GM19455 (cell line): Measurements from ENCODE around the gene RASA3.
"Not testable (repeated sequence)": the region's sequence is repeated elsewhere in the genome, so short reads cannot be mapped to it uniquely, and the experiment has no call there.

Experiments used
- ATAC-seq: cut with Tn5 transposase; IDR thresholded peaks from one replicate; pipeline ENCODE4 v1.9.1; 2021; ENCODE audit not compliant: unreplicated experiment

RASA3 gene

DNA sequence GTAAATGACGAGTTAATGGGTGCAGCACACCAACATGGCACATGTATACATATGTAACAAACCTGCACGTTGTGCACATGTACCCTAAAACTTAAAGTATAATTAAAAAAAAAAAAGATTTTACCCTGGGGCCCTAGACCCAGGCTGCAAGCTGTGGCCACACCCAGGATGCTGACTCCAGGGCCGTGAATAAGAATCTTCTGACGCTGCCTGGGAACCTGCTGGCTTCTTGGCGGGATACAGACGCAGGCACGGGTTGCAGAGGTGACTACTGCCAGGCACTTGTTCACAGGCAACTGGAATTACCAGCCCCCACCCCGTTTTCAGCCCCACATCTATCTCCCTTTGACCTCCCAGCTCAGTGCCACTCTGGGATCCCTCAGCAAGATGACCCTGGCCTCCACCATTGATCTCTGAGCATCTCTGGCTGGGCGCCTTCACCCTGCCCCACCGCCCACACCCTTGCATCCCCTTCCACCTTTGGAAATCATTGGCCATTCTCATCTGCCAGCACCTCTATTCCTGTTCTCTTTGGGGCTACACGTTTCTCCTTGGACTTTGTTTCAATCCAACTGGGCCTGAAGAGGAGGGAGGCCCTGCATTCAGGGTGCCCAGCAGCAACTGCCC lies 25.6 kb upstream of the RASA3 start:
- ATAC-seq = no peak

- no peak for ATAC-seq
Observed at GRCh38 chr13:114155926-114156883, 23.8 kb upstream of the RASA3 start.

DNA sequence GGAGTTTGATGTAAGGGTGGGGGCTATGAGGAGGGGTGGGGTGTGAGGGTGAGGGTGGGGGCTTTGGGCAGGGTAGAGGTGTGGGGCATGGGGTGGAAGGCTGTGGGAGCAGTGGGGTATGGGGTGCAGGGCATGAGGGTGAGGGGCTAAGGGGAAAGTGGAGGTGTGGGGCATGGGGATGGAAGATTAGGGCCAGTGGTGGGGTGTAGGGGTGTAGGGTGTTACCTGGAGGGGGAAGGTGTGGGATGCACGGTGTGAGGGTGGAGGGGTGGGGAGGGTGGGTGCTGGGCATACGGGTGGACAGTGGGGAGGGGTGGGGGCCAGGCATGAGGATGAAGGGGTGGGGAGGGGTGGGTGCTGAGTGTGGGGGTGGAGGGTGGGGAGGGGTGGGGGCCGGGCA lies 22.9 kb upstream of the RASA3 start:
- no peak for ATAC-seq

DNA sequence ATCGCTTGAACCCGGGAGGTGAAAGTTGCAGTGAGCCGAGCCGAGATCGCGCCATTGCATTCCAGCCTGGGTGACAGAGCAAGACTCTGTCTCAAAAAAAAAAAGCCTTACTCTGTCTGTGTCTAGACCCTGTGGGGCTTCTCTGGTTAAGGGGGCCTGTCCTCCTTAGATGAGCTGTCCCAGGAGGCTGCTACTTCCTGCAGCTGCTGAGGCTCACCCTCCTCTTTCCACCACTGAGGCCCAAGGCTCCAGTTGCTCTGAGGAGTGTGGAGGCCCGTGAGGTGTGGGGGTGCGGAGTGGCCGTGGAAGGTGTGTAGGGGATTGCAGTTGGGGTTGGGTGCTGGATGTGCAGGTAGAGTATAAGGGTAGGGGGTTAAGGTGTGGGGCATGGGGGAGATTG lies 22.1 kb upstream of the RASA3 start:
- no peak for ATAC-seq

GRCh38 chr13:114153485-114154080 lies 21.2 kb upstream of the RASA3 start:
- no peak for ATAC-seq

- ATAC-seq = no peak
Observed at GRCh38 chr13:114152831-114153371, 20.5 kb upstream of the RASA3 start.

- ATAC-seq = no peak
Observed at GRCh38 chr13:114152285-114152645, 19.8 kb upstream of the RASA3 start.

GRCh38 chr13:114151565-114152284 lies 19.3 kb upstream of the RASA3 start:
- ATAC-seq = no peak

- ATAC-seq = no peak
Observed at GRCh38 chr13:114151031-114151430, 18.6 kb upstream of the RASA3 start.

DNA sequence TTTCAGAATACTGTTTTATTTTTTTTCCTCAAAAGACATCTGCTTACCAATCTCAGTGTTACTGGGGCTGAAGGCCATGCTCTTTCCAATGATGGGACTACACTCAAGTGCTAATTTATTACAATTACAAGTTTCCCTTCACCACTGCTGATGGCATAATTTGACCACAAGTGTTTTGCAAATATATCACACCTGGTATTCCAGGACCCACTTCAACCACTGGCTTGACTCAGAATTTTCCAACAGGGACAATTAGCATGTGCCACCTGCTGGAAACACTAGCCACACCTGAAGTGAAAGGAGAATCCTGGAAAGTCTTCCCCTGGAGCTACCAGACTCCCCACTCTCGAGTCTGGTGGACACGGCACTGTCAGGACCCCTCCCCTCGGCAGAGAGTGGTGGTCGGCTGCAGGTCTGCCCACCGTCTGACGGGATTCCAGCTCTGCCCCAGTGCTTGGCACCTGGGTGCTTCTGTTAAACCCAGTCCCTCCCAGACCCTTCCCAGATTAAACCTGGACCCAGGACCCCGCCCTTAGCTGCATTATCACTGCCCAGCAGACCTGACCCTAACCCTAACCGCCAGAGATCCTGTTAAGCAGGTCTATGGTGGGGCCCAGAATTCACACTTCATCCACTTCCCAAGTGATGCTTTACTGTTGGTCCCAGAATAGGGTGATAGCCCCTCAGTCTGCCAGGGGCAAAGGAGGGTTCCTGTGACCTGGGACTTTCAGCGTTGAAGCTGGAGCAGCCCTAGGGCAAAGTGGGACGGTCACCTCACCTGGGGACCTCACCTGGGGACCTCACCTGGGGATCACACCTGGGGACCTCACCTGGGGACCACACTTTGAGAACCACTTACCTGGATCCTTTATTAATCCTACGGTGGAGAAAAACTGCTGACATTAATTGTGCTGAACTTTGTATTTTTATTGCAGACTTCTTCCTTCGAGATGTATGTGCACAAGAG lies 17.6 kb upstream of the RASA3 start:
- ATAC-seq = no peak

- ATAC-seq = not testable (repeated sequence)
Observed at GRCh38 chr13:114148886-114149285, 16.5 kb upstream of the RASA3 start.

GRCh38 chr13:114148521-114148855 lies 16.1 kb upstream of the RASA3 start:
- ATAC-seq = peak; percentile 74

DNA sequence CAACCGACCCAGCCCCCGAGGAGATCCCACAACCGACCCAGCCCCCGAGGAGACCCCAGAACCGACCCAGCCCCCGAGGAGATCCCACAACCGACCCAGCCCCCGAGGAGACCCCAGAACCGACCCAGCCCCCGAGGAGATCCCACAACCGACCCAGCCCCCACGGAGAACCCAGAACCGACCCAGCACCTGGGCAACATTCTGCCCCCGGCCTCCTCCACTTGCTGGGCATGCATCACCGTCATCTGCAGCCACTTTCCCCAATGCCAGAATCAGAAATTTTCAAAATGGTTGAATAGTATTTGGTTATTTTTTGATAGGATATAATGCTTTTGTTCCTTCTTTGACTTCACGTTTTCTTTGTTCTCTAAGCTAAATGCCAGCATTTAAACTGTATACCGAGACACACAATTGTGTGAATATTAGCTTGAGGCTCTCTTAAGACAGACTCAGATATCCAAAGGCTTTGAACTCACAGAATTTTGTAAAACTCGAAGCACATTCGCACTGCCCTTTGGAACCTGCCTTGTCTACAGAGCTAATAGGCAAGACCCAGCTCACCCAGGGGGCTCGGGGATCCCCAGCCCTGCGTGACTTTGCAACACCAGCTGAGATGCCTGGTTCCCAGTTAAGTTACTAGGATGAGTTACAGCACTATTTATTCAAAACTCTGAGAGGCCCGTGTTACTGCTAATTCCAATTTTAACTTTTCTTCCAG lies 15.5 kb upstream of the RASA3 start:
- peak; percentile 8 for ATAC-seq

- no peak for ATAC-seq
Observed at GRCh38 chr13:114146629-114147028, 14.2 kb upstream of the RASA3 start.

GRCh38 chr13:114146173-114146572 lies 13.8 kb upstream of the RASA3 start:
- ATAC-seq = no peak

- ATAC-seq = no peak
Observed at GRCh38 chr13:114145722-114146121, 13.3 kb upstream of the RASA3 start.

DNA sequence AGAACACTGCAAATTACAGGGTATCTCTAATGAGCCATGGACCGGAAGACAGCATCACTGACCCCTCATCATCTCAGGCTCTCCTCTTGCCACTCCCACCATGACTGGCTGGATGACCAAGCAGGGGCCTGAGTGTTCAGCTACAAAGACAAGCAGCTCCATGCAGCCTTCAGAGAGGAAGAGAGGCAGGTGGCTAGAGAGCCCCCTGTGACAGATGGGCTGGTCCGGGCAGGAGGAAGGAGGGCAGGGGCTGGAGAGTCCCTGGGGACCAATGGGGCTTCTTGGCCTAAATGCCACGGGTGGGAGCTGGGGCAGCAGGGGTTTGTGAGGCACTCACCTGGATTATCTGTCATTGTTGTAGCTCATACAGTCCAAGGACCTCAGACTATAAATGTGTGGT lies 12.8 kb upstream of the RASA3 start:
- ATAC-seq = no peak

DNA sequence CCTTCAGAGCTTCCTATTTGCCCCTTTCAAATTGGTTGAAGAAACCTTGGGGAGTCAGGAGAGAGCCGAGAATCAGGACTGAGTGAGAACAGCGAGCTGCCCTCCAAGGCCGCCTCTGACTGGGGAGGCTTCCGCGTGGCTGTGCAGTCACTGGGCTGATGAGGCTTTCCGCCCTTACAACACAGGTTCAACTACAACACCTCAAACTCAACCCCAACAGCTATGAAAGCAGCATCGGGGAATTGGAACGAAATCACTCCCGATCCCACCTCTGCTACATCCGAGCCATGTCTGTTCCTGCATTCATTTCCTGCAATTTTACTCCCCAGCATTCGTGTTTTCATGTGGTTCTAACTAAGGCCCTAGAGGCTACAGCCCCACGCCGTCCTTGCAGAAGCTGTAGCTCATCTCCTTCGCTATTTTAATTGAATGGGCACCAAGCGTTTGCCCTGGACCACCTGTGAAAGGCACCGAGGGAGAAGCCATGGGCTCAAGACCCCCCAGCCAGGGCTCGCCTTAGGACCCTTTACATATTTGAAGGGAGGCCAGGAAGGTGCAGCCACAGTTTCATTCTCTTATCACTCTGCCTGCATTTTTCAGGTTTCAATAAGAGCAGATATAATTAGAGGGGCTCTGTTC lies 12.3 kb upstream of the RASA3 start:
- ATAC-seq = no peak
